GM23338 (cell line): Measurements from ENCODE around the gene UMODL1. TPM values are rescaled to one million over a fixed set of nuclear protein-coding genes. Genes with fewer than 3 reads are reported as not detected.

ENCODE experiments used
- ATAC-seq: fragments of 200-7000 bp; cut with Tn5 transposase; 3 replicates; pipeline ENCODE4 v1.9.1; 2020
- DNase-seq: peaks from one replicate; pipeline ENCODE4 v3.0.0-alpha.2; 2015; ENCODE audit warnings: low spot score
- H2AFZ ChIP-seq: fragments of 200-600 bp; sonication (generic); 2 replicates; pipeline ENCODE4 v1.8.0; 2016; ENCODE audit warnings: antibody characterized with exemption, mild to moderate bottlenecking, moderate library complexity
- H3F3A ChIP-seq: fragments of 200-600 bp; sonication (generic); replicated peaks from 2 replicates; pipeline ENCODE4 v1.8.0; 2017; ENCODE audit warnings: antibody characterized with exemption, mixed run types, low read depth
- H3K27ac ChIP-seq: fragments of 200-600 bp; sonication (generic); 2 replicates; pipeline ENCODE4 v1.6.1; 2016; ENCODE audit warnings: low read depth
- H3K27me3 ChIP-seq: fragments of 200-600 bp; sonication (generic); 2 replicates; pipeline ENCODE4 v1.8.0; 2016; ENCODE audit warnings: mild to moderate bottlenecking, mixed run types, moderate library complexity; ENCODE audit not compliant: insufficient read depth
- H3K36me3 ChIP-seq: fragments of 200-600 bp; sonication (generic); 2 replicates; pipeline ENCODE4 v1.8.0; 2016; ENCODE audit warnings: mild to moderate bottlenecking; ENCODE audit not compliant: insufficient read depth
- H3K4me1 ChIP-seq: fragments of 200-600 bp; sonication (generic); 2 replicates; pipeline ENCODE4 v1.8.0; 2016; ENCODE audit warnings: mild to moderate bottlenecking, moderate library complexity; ENCODE audit not compliant: insufficient read depth
- H3K4me2 ChIP-seq: fragments of 200-600 bp; sonication (generic); 2 replicates; pipeline ENCODE4 v1.7.1; 2017; ENCODE audit warnings: mixed run types
- H3K4me3 ChIP-seq: fragments of 200-600 bp; sonication (generic); 2 replicates; pipeline ENCODE4 v1.6.1; 2016; ENCODE audit warnings: mixed run types
- H3K79me2 ChIP-seq: fragments of 200-600 bp; sonication (generic); replicated peaks from 2 replicates; pipeline ENCODE4 v1.8.0; 2017; ENCODE audit warnings: mild to moderate bottlenecking; ENCODE audit not compliant: insufficient read depth
- H3K9me2 ChIP-seq: fragments of 200-600 bp; sonication (generic); 2 replicates; pipeline ENCODE4 v1.8.0; 2017; ENCODE audit not compliant: insufficient read depth
- H4K20me1 ChIP-seq: fragments of 200-600 bp; sonication (generic); replicated peaks from 2 replicates; pipeline ENCODE4 v1.8.0; 2017; ENCODE audit warnings: mild to moderate bottlenecking; ENCODE audit not compliant: insufficient read depth
- H3K27ac Mint-ChIP-seq: 2 replicates; pipeline ENCODE4 v1.8.0; 2020; ENCODE audit warnings: inconsistent platforms, mild to moderate bottlenecking, moderate library complexity, mixed read lengths
- H3K27me3 Mint-ChIP-seq: 3 replicates; pipeline ENCODE4 v1.8.0; 2022; ENCODE audit warnings: low read depth, mild to moderate bottlenecking, moderate library complexity, mixed read lengths, inconsistent platforms; ENCODE audit not compliant: insufficient read depth, poor library complexity
- H3K36me3 Mint-ChIP-seq: 3 replicates; pipeline ENCODE4 v1.8.0; 2021; ENCODE audit warnings: low read depth, mild to moderate bottlenecking, inconsistent platforms, moderate library complexity, mixed read lengths
- H3K4me1 Mint-ChIP-seq: 3 replicates; pipeline ENCODE4 v1.8.0; 2020; ENCODE audit warnings: mild to moderate bottlenecking, inconsistent platforms, mixed read lengths
- H3K4me3 Mint-ChIP-seq: 3 replicates; pipeline ENCODE4 v1.8.0; 2021; ENCODE audit warnings: moderate library complexity, mild to moderate bottlenecking, inconsistent platforms, mixed read lengths
- H3K9me3 Mint-ChIP-seq: 3 replicates; pipeline ENCODE4 v1.8.0; 2020; ENCODE audit warnings: moderate library complexity, mild to moderate bottlenecking, inconsistent platforms, mixed read lengths
- CREB1 ChIP-seq: fragments of 250-450 bp; sonication (Bioruptor Pico); IDR thresholded peaks from 2 replicates; pipeline ENCODE4 v1.5.0; 2020; ENCODE audit warnings: low read depth, mild to moderate bottlenecking, moderate library complexity
- EZH2 ChIP-seq: fragments of 200-600 bp; sonication (generic); IDR thresholded peaks from one replicate; pipeline ENCODE4 v1.8.0; 2017; ENCODE audit warnings: antibody characterized with exemption, mild to moderate bottlenecking, low read depth; ENCODE audit not compliant: unreplicated experiment
- EZH2phosphoT487 ChIP-seq: fragments of 200-600 bp; sonication (generic); IDR thresholded peaks from one replicate; pipeline ENCODE4 v1.8.1; 2018; ENCODE audit warnings: antibody characterized with exemption; ENCODE audit not compliant: unreplicated experiment
- NANOG ChIP-seq: IDR thresholded peaks from 2 replicates; pipeline ENCODE4 v1.6.1; 2016; ENCODE audit warnings: antibody characterized with exemption, borderline replicate concordance
- STAT1 ChIP-seq: IDR thresholded peaks from one replicate; pipeline ENCODE4 v1.6.1; 2016; ENCODE audit warnings: antibody characterized with exemption; ENCODE audit not compliant: unreplicated experiment
- ZNF114 ChIP-seq: fragments of 250-450 bp; sonication (Bioruptor Pico); IDR thresholded peaks from 2 replicates; pipeline ENCODE4 v1.5.0; 2020; ENCODE audit warnings: mild to moderate bottlenecking, moderate library complexity
- ZNF331 ChIP-seq: fragments of 250-450 bp; sonication (Bioruptor Pico); IDR thresholded peaks from 2 replicates; pipeline ENCODE4 v1.5.0; 2020; ENCODE audit warnings: low read depth, mild to moderate bottlenecking, moderate library complexity
- polyA plus RNA-seq: library from polyadenylated mRNA; unstranded; fragments of >200 nt; fragmentation: Nextera tagmentation; extraction: Ambion mirVana; gene quantifications from 2 replicates; pipeline ENCODE4 v1.2.1, GENCODE V29; 2016
- total RNA-seq: library from RNA; depleted of rRNA; stranded (reverse); fragments of >200 nt; shearing (Covaris generic); gene quantifications from 2 replicates; pipeline ENCODE4 v1.2.3, GENCODE V29; 2014
- TF ChIP-seq, protein P1 (sequence below): IDR thresholded peaks from one replicate; pipeline ENCODE4 v1.6.1; 2018; ENCODE audit warnings: antibody characterized with exemption; ENCODE audit not compliant: unreplicated experiment
- TF ChIP-seq, protein P2 (sequence below): fragments of 250-450 bp; sonication (Bioruptor Pico); IDR thresholded peaks from 2 replicates; pipeline ENCODE4 v1.5.0; 2020; ENCODE audit warnings: mild to moderate bottlenecking, moderate library complexity

The UMODL1 gene
- total and polyA plus RNA-seq, 2 experiments from 2014 or later = not detected

- Mint-ChIP-seq H3K27ac (0 out of 2 replicates have a peak overlapping the region, but pooled peaks have one; percentile 47), H3K9me3 (no peaks in the 10 kb centered on the region), H3K36me3 (no peaks in the 10 kb centered on the region), H3K4me3 (no peak overlapping the region), H3K4me1 (no peaks in the 10 kb centered on the region; the same call in 2 of the 3 replicates), H3K27me3 (peaks cover 11% of the 10 kb centered on the region)
- Histone ChIP-seq H3K36me3 (no peaks in the 10 kb centered on the region), H3K4me2 (no peak overlapping the region), H4K20me1 (no peaks in the 10 kb centered on the region), H3K9me2 (no peaks in the 10 kb centered on the region), H3K27me3 (no peaks in the 10 kb centered on the region), H3K27ac (no peak overlapping the region), H3K4me3 (no peak overlapping the region), H3F3A (no peaks in the 10 kb centered on the region), H3K79me2 (no peaks in the 10 kb centered on the region), H2AFZ (no peak overlapping the region), H3K4me1 (no peaks in the 10 kb centered on the region)
- TF ChIP-seq ZNF114 (CRISPR knock-in tag) = no peak
- no peak for TF ChIP-seq EZH2phosphoT487
- no peak for TF ChIP-seq EZH2
- TF ChIP-seq ZNF331 (CRISPR knock-in tag) = no peak
- DNase-seq (no peak), ATAC-seq (no peak)
Measured at GRCh38 chr21:42027822-42028765, 43.0 kb upstream of the UMODL1 start.

GRCh38 chr21:42028766-42029425 lies 42.2 kb upstream of the UMODL1 start:
- Mint-ChIP-seq H3K27ac (no peak overlapping the region), H3K36me3 (no peaks in the 10 kb centered on the region), H3K27me3 (peaks cover 11% of the 10 kb centered on the region), H3K4me3 (no peak overlapping the region), H3K4me1 (no peaks in the 10 kb centered on the region; the same call in 2 of the 3 replicates), H3K9me3 (no peaks in the 10 kb centered on the region)
- Histone ChIP-seq H2AFZ (no peak overlapping the region), H3K9me2 (no peaks in the 10 kb centered on the region), H3K4me1 (no peaks in the 10 kb centered on the region), H3K27ac (no peak overlapping the region), H3K4me3 (no peak overlapping the region), H4K20me1 (no peaks in the 10 kb centered on the region), H3K27me3 (no peaks in the 10 kb centered on the region), H3F3A (no peaks in the 10 kb centered on the region), H3K36me3 (no peaks in the 10 kb centered on the region), H3K4me2 (no peak overlapping the region), H3K79me2 (no peaks in the 10 kb centered on the region)
- ATAC-seq (no peak), DNase-seq (no peak)
- TF ChIP-seq ZNF114 (CRISPR knock-in tag) = no peak
- no peak for TF ChIP-seq NANOG
- TF ChIP-seq CREB1 (CRISPR knock-in tag) = no peak
- TF ChIP-seq EZH2 = no peak
- TF ChIP-seq, protein P1, sequence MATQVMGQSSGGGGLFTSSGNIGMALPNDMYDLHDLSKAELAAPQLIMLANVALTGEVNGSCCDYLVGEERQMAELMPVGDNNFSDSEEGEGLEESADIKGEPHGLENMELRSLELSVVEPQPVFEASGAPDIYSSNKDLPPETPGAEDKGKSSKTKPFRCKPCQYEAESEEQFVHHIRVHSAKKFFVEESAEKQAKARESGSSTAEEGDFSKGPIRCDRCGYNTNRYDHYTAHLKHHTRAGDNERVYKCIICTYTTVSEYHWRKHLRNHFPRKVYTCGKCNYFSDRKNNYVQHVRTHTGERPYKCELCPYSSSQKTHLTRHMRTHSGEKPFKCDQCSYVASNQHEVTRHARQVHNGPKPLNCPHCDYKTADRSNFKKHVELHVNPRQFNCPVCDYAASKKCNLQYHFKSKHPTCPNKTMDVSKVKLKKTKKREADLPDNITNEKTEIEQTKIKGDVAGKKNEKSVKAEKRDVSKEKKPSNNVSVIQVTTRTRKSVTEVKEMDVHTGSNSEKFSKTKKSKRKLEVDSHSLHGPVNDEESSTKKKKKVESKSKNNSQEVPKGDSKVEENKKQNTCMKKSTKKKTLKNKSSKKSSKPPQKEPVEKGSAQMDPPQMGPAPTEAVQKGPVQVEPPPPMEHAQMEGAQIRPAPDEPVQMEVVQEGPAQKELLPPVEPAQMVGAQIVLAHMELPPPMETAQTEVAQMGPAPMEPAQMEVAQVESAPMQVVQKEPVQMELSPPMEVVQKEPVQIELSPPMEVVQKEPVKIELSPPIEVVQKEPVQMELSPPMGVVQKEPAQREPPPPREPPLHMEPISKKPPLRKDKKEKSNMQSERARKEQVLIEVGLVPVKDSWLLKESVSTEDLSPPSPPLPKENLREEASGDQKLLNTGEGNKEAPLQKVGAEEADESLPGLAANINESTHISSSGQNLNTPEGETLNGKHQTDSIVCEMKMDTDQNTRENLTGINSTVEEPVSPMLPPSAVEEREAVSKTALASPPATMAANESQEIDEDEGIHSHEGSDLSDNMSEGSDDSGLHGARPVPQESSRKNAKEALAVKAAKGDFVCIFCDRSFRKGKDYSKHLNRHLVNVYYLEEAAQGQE = no peak
- TF ChIP-seq, protein P2, sequence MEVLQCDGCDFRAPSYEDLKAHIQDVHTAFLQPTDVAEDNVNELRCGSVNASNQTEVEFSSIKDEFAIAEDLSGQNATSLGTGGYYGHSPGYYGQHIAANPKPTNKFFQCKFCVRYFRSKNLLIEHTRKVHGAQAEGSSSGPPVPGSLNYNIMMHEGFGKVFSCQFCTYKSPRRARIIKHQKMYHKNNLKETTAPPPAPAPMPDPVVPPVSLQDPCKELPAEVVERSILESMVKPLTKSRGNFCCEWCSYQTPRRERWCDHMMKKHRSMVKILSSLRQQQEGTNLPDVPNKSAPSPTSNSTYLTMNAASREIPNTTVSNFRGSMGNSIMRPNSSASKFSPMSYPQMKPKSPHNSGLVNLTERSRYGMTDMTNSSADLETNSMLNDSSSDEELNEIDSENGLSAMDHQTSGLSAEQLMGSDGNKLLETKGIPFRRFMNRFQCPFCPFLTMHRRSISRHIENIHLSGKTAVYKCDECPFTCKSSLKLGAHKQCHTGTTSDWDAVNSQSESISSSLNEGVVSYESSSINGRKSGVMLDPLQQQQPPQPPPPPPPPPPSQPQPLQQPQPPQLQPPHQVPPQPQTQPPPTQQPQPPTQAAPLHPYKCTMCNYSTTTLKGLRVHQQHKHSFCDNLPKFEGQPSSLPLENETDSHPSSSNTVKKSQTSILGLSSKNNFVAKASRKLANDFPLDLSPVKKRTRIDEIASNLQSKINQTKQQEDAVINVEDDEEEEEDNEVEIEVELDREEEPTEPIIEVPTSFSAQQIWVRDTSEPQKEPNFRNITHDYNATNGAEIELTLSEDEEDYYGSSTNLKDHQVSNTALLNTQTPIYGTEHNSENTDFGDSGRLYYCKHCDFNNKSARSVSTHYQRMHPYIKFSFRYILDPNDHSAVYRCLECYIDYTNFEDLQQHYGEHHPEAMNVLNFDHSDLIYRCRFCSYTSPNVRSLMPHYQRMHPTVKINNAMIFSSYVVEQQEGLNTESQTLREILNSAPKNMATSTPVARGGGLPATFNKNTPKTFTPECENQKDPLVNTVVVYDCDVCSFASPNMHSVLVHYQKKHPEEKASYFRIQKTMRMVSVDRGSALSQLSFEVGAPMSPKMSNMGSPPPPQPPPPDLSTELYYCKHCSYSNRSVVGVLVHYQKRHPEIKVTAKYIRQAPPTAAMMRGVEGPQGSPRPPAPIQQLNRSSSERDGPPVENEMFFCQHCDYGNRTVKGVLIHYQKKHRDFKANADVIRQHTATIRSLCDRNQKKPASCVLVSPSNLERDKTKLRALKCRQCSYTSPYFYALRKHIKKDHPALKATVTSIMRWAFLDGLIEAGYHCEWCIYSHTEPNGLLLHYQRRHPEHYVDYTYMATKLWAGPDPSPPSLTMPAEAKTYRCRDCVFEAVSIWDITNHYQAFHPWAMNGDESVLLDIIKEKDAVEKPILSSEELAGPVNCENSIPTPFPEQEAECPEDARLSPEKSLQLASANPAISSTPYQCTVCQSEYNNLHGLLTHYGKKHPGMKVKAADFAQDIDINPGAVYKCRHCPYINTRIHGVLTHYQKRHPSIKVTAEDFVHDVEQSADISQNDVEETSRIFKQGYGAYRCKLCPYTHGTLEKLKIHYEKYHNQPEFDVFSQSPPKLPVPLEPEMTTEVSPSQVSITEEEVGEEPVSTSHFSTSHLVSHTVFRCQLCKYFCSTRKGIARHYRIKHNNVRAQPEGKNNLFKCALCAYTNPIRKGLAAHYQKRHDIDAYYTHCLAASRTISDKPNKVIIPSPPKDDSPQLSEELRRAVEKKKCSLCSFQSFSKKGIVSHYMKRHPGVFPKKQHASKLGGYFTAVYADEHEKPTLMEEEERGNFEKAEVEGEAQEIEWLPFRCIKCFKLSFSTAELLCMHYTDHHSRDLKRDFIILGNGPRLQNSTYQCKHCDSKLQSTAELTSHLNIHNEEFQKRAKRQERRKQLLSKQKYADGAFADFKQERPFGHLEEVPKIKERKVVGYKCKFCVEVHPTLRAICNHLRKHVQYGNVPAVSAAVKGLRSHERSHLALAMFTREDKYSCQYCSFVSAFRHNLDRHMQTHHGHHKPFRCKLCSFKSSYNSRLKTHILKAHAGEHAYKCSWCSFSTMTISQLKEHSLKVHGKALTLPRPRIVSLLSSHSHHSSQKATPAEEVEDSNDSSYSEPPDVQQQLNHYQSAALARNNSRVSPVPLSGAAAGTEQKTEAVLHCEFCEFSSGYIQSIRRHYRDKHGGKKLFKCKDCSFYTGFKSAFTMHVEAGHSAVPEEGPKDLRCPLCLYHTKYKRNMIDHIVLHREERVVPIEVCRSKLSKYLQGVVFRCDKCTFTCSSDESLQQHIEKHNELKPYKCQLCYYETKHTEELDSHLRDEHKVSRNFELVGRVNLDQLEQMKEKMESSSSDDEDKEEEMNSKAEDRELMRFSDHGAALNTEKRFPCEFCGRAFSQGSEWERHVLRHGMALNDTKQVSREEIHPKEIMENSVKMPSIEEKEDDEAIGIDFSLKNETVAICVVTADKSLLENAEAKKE (CRISPR knock-in tag) = no peak
- no peak for TF ChIP-seq STAT1
- TF ChIP-seq ZNF331 (CRISPR knock-in tag) = no peak
